GM12878 (cell line): ENCODE data around the gene COL8A2. TPM values are rescaled to one million over a fixed set of nuclear protein-coding genes. Genes with fewer than 3 reads are reported as not detected.

ENCODE experiments used
- ATAC-seq: fragments of 200-7000 bp; cut with Tn5 transposase; 3 replicates; pipeline ENCODE4 v1.9.1; 2020; ENCODE audit warnings: mild to moderate bottlenecking, moderate library complexity
- BruUV-seq: library from RNA; stranded (reverse); fragments of 400-500 nt; replicated peaks from 2 replicates; lab custom pipeline; 2021; lab: Mats Ljungman, UMichigan
- CTCF ChIA-PET: fragments of 300-600 bp; sonication (Branson Sonifier 250); formaldehyde crosslinking; extraction: SDS; loops from one replicate; lab custom pipeline; 2021; ENCODE audit warnings: inconsistent platforms; lab: Yijun Ruan, JAX
- POLR2A ChIA-PET: fragments of 350-600 bp; formaldehyde crosslinking; extraction: SDS; loops from one replicate; lab custom pipeline; 2021; ENCODE audit warnings: inconsistent platforms; lab: Charles Lee
- RAD21 ChIA-PET: fragments of 300-600 bp; sonication (Branson Sonifier 250); formaldehyde crosslinking; loops from one replicate; lab custom pipeline; 2023; ENCODE audit warnings: antibody characterized with exemption; ENCODE audit not compliant: unreplicated experiment; lab: Charles Lee
- SMC1A ChIA-PET: fragments of 300-600 bp; sonication (Branson Sonifier 250); formaldehyde crosslinking; loops from one replicate; lab custom pipeline; 2023; ENCODE audit not compliant: unreplicated experiment, uncharacterized antibody; lab: Charles Lee
- DNase-seq: peaks from one replicate; pipeline ENCODE4 v3.0.0-alpha.2; 2011; ENCODE audit warnings: low read depth, low spot score
- FAIRE-seq: peaks from 3 replicates; lab custom pipeline; 2011; peaks lifted over from hg19 to GRCh38; lab: Jason Lieb, UNC
- H2AFZ ChIP-seq: 2 replicates; pipeline ENCODE4 v1.6.0; 2011; ENCODE audit warnings: low read depth, low read length, control low read depth; ENCODE audit not compliant: control insufficient read depth
- H3K27ac ChIP-seq: 2 replicates; pipeline ENCODE4 v1.5.1; 2011; ENCODE audit warnings: control low read depth; ENCODE audit not compliant: control insufficient read depth, insufficient read depth
- H3K27me3 ChIP-seq, 2 experiments: replicated peaks in 1 of 2; 2 replicates each; pipeline versions ENCODE4 v1.6.0 to v1.6.1; 2011; ENCODE audit warnings: low read length in 1 of 2; ENCODE audit not compliant: control insufficient read depth in 2 of 2, insufficient read depth in 2 of 2
- H3K36me3 ChIP-seq, 2 experiments: 2 replicates each; pipeline ENCODE4 v1.5.1; 2011; ENCODE audit warnings: low read length in 1 of 2; ENCODE audit not compliant: control insufficient read depth in 2 of 2, insufficient read depth in 2 of 2
- H3K4me1 ChIP-seq: 2 replicates; pipeline ENCODE4 v1.6.1; 2011; ENCODE audit warnings: mild to moderate bottlenecking, low read length, moderate library complexity, mixed read lengths; ENCODE audit not compliant: control insufficient read depth, insufficient read depth
- H3K4me2 ChIP-seq: 2 replicates; pipeline ENCODE4 v1.6.0; 2011; ENCODE audit warnings: control low read depth; ENCODE audit not compliant: control insufficient read depth, insufficient read depth
- H3K4me3 ChIP-seq: fragments of 200-600 bp; sonication (generic); 2 replicates; pipeline ENCODE4 v1.5.1; 2016
- H3K79me2 ChIP-seq: 2 replicates; pipeline ENCODE4 v1.6.0; 2011; ENCODE audit warnings: low read length; ENCODE audit not compliant: control insufficient read depth, insufficient read depth
- H3K9ac ChIP-seq: 2 replicates; pipeline ENCODE4 v1.8.0; 2011; ENCODE audit warnings: low read length, control low read depth, mixed read lengths; ENCODE audit not compliant: control insufficient read depth, insufficient read depth
- H3K9me3 ChIP-seq: replicated peaks from 3 replicates; pipeline ENCODE4 v1.5.1; 2011; ENCODE audit warnings: mild to moderate bottlenecking, low read length; ENCODE audit not compliant: control insufficient read depth, insufficient read depth
- H4K20me1 ChIP-seq: 2 replicates; pipeline ENCODE4 v1.6.0; 2011; ENCODE audit not compliant: control insufficient read depth, insufficient read depth
- BACH1 ChIP-seq: fragments of 450-650 bp; IDR thresholded peaks from 2 replicates; pipeline ENCODE4 v1.6.1; 2017; ENCODE audit warnings: mild to moderate bottlenecking, borderline replicate concordance
- BMI1 ChIP-seq: fragments of 450-650 bp; IDR thresholded peaks from 2 replicates; pipeline ENCODE4 v1.6.1; 2016; ENCODE audit warnings: mild to moderate bottlenecking, moderate library complexity, borderline replicate concordance
- CBX3 ChIP-seq: fragments of 200-600 bp; sonication (generic); IDR thresholded peaks from 2 replicates; pipeline ENCODE4 v1.6.1; 2016; ENCODE audit warnings: low read depth, borderline replicate concordance
- CREB1 ChIP-seq: IDR thresholded peaks from 2 replicates; pipeline ENCODE4 v1.6.1; 2012; ENCODE audit warnings: low read depth, mild to moderate bottlenecking, inconsistent platforms
- EED ChIP-seq: sonication (generic); IDR thresholded peaks from 2 replicates; pipeline ENCODE4 v1.6.1; 2016; ENCODE audit warnings: antibody characterized with exemption, low read depth
- FOS ChIP-seq: IDR thresholded peaks from 3 replicates; pipeline ENCODE4 v1.6.1; 2011; ENCODE audit warnings: borderline replicate concordance; ENCODE audit not compliant: insufficient read length; ENCODE audit errors: extremely low read depth
- FOXK2 ChIP-seq: fragments of 450-650 bp; IDR thresholded peaks from 2 replicates; pipeline ENCODE4 v1.6.1; 2017; ENCODE audit warnings: mild to moderate bottlenecking, moderate library complexity
- MEF2B ChIP-seq: fragments of 450-650 bp; IDR thresholded peaks from 2 replicates; pipeline ENCODE4 v1.6.1; 2018; ENCODE audit warnings: mild to moderate bottlenecking, moderate library complexity; ENCODE audit not compliant: partially characterized antibody, poor library complexity, severe bottlenecking
- MYB ChIP-seq: fragments of 150-350 bp; IDR thresholded peaks from 2 replicates; pipeline ENCODE4 v1.6.1; 2014; ENCODE audit warnings: mild to moderate bottlenecking, low read depth, low read length, borderline replicate concordance
- NKRF ChIP-seq: fragments of 450-650 bp; conservative IDR thresholded peaks from 2 replicates; pipeline ENCODE4 v1.6.1; 2017; ENCODE audit warnings: mild to moderate bottlenecking, moderate library complexity
- POLR2AphosphoS5 ChIP-seq: IDR thresholded peaks from 2 replicates; pipeline ENCODE4 v1.6.1; 2011; ENCODE audit warnings: mild to moderate bottlenecking, low read length, inconsistent platforms
- POU2F2 ChIP-seq: IDR thresholded peaks from 3 replicates; pipeline ENCODE4 v1.6.1; 2011; ENCODE audit warnings: low read depth, mild to moderate bottlenecking, low read length, borderline replicate concordance
- RB1 ChIP-seq: fragments of 450-650 bp; formaldehyde crosslinking; IDR thresholded peaks from 2 replicates; pipeline ENCODE4 v1.6.1; 2017; ENCODE audit warnings: mild to moderate bottlenecking, borderline replicate concordance
- RELB ChIP-seq: fragments of 450-650 bp; IDR thresholded peaks from 2 replicates; pipeline ENCODE4 v1.6.1; 2017; ENCODE audit warnings: low read depth, mild to moderate bottlenecking, moderate library complexity
- SP1 ChIP-seq: IDR thresholded peaks from one replicate; pipeline ENCODE4 v1.6.1; 2011; ENCODE audit warnings: low read depth, low read length
- TARDBP ChIP-seq: IDR thresholded peaks from 2 replicates; pipeline ENCODE4 v1.6.1; 2016; ENCODE audit warnings: borderline replicate concordance
- WRNIP1 ChIP-seq: IDR thresholded peaks from 2 replicates; pipeline ENCODE4 v1.6.1; 2011; ENCODE audit warnings: low read depth, low read length, improper control_type of control experiment, borderline replicate concordance
- ZNF622 ChIP-seq: fragments of 450-650 bp; IDR thresholded peaks from 2 replicates; pipeline ENCODE4 v1.6.1; 2017; ENCODE audit warnings: mild to moderate bottlenecking, inconsistent platforms
- WGBS: methylation state at CpG from one replicate; pipeline ENCODE4 v1.1.6; 2016; ENCODE audit warnings: low lambda C conversion rate; ENCODE audit not compliant: insufficient replicate concordance, insufficient coverage; ENCODE audit errors: missing lambda C conversion rate; 5-methylcytosine and 5-hydroxymethylcytosine counted together
- in situ Hi-C: fragments of 300-500 bp; cut with MboI; formaldehyde crosslinking; loops from 9 replicates; pipeline ENCODE4 v1.14.3; 2018; ENCODE audit warnings: mixed read lengths
- intact Hi-C: fragments of 100-400 bp; cut with micrococcal nuclease; formaldehyde crosslinking; loops from one replicate; pipeline ENCODE4 v1.14.2; 2022; ENCODE audit not compliant: unreplicated experiment
- polyA plus RNA-seq, 11 experiments: library from polyadenylated mRNA; depleted of rRNA in 4 of 11; unstranded in 6 of 11; stranded (reverse) in 5 of 11; fragments of >200 nt; fragmentation: Nextera tagmentation in 4 of 11; fragmentation: Illumina TruSeq in 1 of 11; extraction: Ambion mirVana in 4 of 11; extraction: Trizol in 1 of 11; gene quantifications; 1 replicate in 1 of 11; 2 replicates in 10 of 11; pipeline versions ENCODE4 v1.2.1 to v1.2.3, GENCODE V29; 2011 to 2016; ENCODE audit warnings: inconsistent platforms in 2 of 11, missing spikeins in 2 of 11, low read depth in 1 of 11
- total RNA-seq, 4 experiments: library from RNA; depleted of rRNA in 3 of 4; stranded (reverse); fragments of >200 nt in 3 of 4; fragmentation: Illumina TruSeq in 1 of 4; extraction: Trizol in 1 of 4; gene quantifications; 2 replicates each; pipeline versions ENCODE4 v1.2.1 to v1.2.3, GENCODE V29; 2013 to 2021

COL8A2 gene
- total and polyA plus RNA-seq, 10 of the 15 experiments (the other 5 are each of a cell fraction or from before 2014, with no cell fraction given): 0.01 TPM; not detected in 9

- no peaks in the 10 kb centered on the region for H3K9me3 ChIP-seq
- ChIA-PET RAD21 (interaction anchor here (1.4 to 6.3 kb wide), 5 partner anchors 9 to 126 kb away, joined by 4 to 146 read pairs (median 19); partner anchors contain the start of genes THRAP3 and TRAPPC3), POLR2A (interaction anchor here (0.5 to 5.4 kb wide), 9 partner anchors 9 to 1349 kb away, joined by 3 to 86 read pairs (median 6); partner anchors contain the start of genes THRAP3 and TRAPPC3), CTCF (interaction anchor here (0.7 to 7.3 kb wide), 10 partner anchors 10 to 288 kb away, joined by 3 to 136 read pairs (median 4); partner anchors contain the start of genes THRAP3 and TRAPPC3), SMC1A (interaction anchor here (0.7 to 7.5 kb wide), 7 partner anchors 9 to 260 kb away, joined by 3 to 135 read pairs (median 7); partner anchors contain the start of gene TRAPPC3)
- FAIRE-seq (no peak), DNase-seq (no peak), ATAC-seq (no peak)
- peak overlapping the region; percentile 85 for H3K4me3 ChIP-seq
- peak overlapping the region; percentile 89 for H3K9ac ChIP-seq
- 95% methylated on average over 10 of the region's 10 CpGs for WGBS
- H3K27ac ChIP-seq: peak overlapping the region; percentile 95
- H4K20me1 ChIP-seq: no peaks in the 10 kb centered on the region; the same call in 1 of the 2 replicates
- intact Hi-C loops: loop anchor here (10.0 kb wide), 1 partner anchor 225 kb away; the partner anchor contains the start of gene STK40
- H3K4me2 ChIP-seq: peak overlapping the region; percentile 70
- in situ Hi-C loops: no loop called here
- H3K36me3 ChIP-seq: peaks cover 0 to 8% of the 10 kb centered on the region in 2 experiments; a peak in 2 of 4 replicates
- H3K27me3 ChIP-seq: no peaks in the 10 kb centered on the region
- H3K4me1 ChIP-seq: peaks cover 55% of the 10 kb centered on the region
- no peak overlapping the region for H2AFZ ChIP-seq
- H3K79me2 ChIP-seq: peaks cover 94% of the 10 kb centered on the region
- no TSS peak for BruUV-seq
- TF ChIP-seq WRNIP1: 0 out of 2 replicates have a peak, but pooled peaks have one; percentile 53
- no peak for TF ChIP-seq CBX3
- no peak for TF ChIP-seq CREB1
- peak; percentile 74; the same call in 1 of the 3 replicates for TF ChIP-seq POU2F2
- TF ChIP-seq MEF2B: no peak
- TF ChIP-seq POLR2AphosphoS5: peak; percentile 40; the same call in 1 of the 2 replicates
- no peak for TF ChIP-seq NKRF
- TF ChIP-seq MYB: no peak
- TF ChIP-seq ZNF622: no peak
- TF ChIP-seq FOXK2: no peak
- no peak for TF ChIP-seq BMI1
- TF ChIP-seq FOS: no peak
- TF ChIP-seq RB1: no peak
- no peak for TF ChIP-seq RELB
- no peak for TF ChIP-seq SP1
- no peak for TF ChIP-seq TARDBP
- no peak for TF ChIP-seq BACH1
- no peak for TF ChIP-seq EED
Observed at GRCh38 chr1:36159614-36160387, 34.8 kb upstream of the COL8A2 start.
